PC-3 (cell line): ENCODE measurements around the gene PIM3. TPM values are rescaled to one million over a fixed set of nuclear protein-coding genes. Genes with fewer than 3 reads are reported as not detected.

Experiments used
- ATAC-seq: fragments of 200-7000 bp; cut with Tn5 transposase; 2 replicates; pipeline ENCODE4 v1.9.1; 2020; ENCODE audit warnings: mild to moderate bottlenecking, moderate library complexity
- BruUV-seq: library from RNA; stranded (reverse); fragments of 400-500 nt; replicated peaks from 2 replicates; lab custom pipeline; 2021; lab: Mats Ljungman, UMichigan
- CTCF ChIA-PET: fragments of 300-600 bp; sonication (Branson Sonifier 250); formaldehyde crosslinking; loops from one replicate; lab custom pipeline; 2022; ENCODE audit warnings: antibody characterized with exemption; lab: Charles Lee
- POLR2A ChIA-PET: fragments of 300-600 bp; sonication (Branson Sonifier 250); formaldehyde crosslinking; loops from one replicate; lab custom pipeline; 2022; ENCODE audit warnings: antibody characterized with exemption; ENCODE audit not compliant: unreplicated experiment; lab: Charles Lee
- DNase-seq: peaks from one replicate; pipeline ENCODE4 v3.0.0-alpha.2; 2015
- H2AFZ ChIP-seq: fragments of 300-600 bp; sonication (generic); 2 replicates; pipeline ENCODE4 v1.6.0; 2016; ENCODE audit warnings: antibody characterized with exemption, low read length
- H3F3A ChIP-seq: fragments of 300-600 bp; sonication (generic); one replicate; pipeline ENCODE4 v1.6.0; 2017; ENCODE audit warnings: antibody characterized with exemption, low read length, control low read depth, mild to moderate bottlenecking; ENCODE audit not compliant: unreplicated experiment
- H3K27ac ChIP-seq: fragments of 300-600 bp; sonication (generic); 2 replicates; pipeline ENCODE4 v1.5.1; 2016; ENCODE audit warnings: mild to moderate bottlenecking, low read length
- H3K27me3 ChIP-seq: fragments of 300-600 bp; sonication (generic); 2 replicates; pipeline ENCODE4 v1.6.1; 2016; ENCODE audit warnings: low read length, mixed read lengths
- H3K36me3 ChIP-seq: fragments of 300-600 bp; sonication (generic); 2 replicates; pipeline ENCODE4 v1.6.1; 2016; ENCODE audit warnings: low read depth, mixed run types, low read length, mixed read lengths
- H3K4me1 ChIP-seq: fragments of 300-600 bp; sonication (generic); 2 replicates; pipeline ENCODE4 v1.5.1; 2016; ENCODE audit warnings: low read length; ENCODE audit not compliant: insufficient read depth
- H3K4me2 ChIP-seq: fragments of 300-600 bp; sonication (generic); 2 replicates; pipeline ENCODE4 v1.6.0; 2016; ENCODE audit warnings: low read length
- H3K4me3 ChIP-seq: fragments of 300-600 bp; sonication (generic); 2 replicates; pipeline ENCODE4 v1.5.1; 2016; ENCODE audit warnings: mild to moderate bottlenecking, low read length, mixed read lengths
- H3K79me2 ChIP-seq: fragments of 300-600 bp; sonication (generic); 2 replicates; pipeline ENCODE4 v1.6.1; 2017; ENCODE audit warnings: low read length, mixed read lengths
- H3K9ac ChIP-seq: fragments of 300-600 bp; sonication (generic); 2 replicates; pipeline ENCODE4 v1.6.0; 2016; ENCODE audit warnings: mild to moderate bottlenecking, low read length
- H3K9me2 ChIP-seq: fragments of 300-600 bp; sonication (generic); replicated peaks from 2 replicates; pipeline ENCODE4 v1.6.1; 2016; ENCODE audit warnings: mixed run types, low read length, mixed read lengths
- H3K9me3 ChIP-seq: fragments of 300-600 bp; sonication (generic); 2 replicates; pipeline ENCODE4 v1.6.1; 2016; ENCODE audit warnings: low read length, mixed read lengths
- H4K20me1 ChIP-seq: fragments of 300-600 bp; sonication (generic); 2 replicates; pipeline ENCODE4 v1.6.1; 2016; ENCODE audit warnings: low read length, mixed read lengths
- EZH2 ChIP-seq: fragments of 300-600 bp; sonication (generic); IDR thresholded peaks from one replicate; pipeline ENCODE4 v1.6.1; 2017; ENCODE audit warnings: antibody characterized with exemption, mild to moderate bottlenecking, low read length; ENCODE audit not compliant: unreplicated experiment
- EZH2phosphoT487 ChIP-seq: fragments of 300-600 bp; sonication (generic); IDR thresholded peaks from 2 replicates; pipeline ENCODE4 v1.6.1; 2018; ENCODE audit warnings: mild to moderate bottlenecking, antibody characterized with exemption, low read length, borderline replicate concordance
- intact Hi-C: fragments of 100-400 bp; cut with micrococcal nuclease; formaldehyde crosslinking; loops from 2 replicates; pipeline ENCODE4 v1.9.0; 2023
- total RNA-seq: library from RNA; depleted of rRNA; stranded (reverse); fragments of >200 nt; gene quantifications from 2 replicates; pipeline ENCODE4 v1.2.3, GENCODE V29; 2014
- TF ChIP-seq, protein P1 (sequence below): fragments of 300-600 bp; sonication (generic); conservative IDR thresholded peaks from 2 replicates; pipeline ENCODE4 v1.5.1; 2017; ENCODE audit warnings: antibody characterized with exemption, low read depth, mild to moderate bottlenecking, low read length

Gene PIM3
- total RNA-seq, 1 experiment from 2014 or later: 61.7 TPM

DNA sequence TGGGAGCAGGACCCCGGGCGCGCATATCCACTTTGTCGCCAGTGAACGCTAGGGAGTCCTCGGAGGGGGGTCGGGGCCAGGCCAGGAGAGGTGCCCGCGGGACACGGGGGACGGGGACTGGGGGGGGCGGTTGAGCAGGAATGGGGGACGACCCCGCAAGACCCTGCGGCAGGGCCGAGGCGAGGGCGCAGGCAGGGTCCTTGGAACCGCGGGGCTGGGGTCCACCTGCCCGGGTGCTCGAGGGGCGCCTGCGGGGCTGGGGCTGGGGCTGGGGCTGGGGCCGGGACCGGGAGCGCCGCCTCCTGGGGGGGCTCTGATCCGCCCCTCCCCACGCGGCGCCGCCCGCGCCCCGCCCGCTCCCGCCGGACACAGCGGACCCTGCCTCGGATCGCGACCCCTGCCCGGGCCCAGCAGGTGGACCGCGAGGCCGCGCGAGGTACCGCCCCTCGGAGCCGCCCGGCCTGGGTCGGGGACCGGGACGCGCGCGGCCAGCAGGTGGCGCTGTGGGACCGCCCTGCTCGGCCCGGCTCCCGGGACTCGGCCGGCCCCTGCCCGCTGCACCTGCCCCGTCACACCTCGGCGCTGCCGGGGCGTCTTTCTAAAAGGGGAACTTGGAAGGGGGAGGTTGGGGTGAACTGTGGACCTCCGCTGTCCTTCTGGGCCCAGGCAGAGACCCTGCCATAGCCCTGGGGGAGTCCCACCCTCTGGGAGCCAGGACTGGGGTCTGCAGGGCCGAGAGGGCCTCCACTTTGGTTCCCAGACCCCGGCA is 31.2 kb upstream of the PIM3 start:
- no peaks in the 10 kb centered on the region for H3K27me3 ChIP-seq
- H3K79me2 ChIP-seq: no peaks in the 10 kb centered on the region
- DNase-seq: peak; percentile 62
- H3K36me3 ChIP-seq: no peaks in the 10 kb centered on the region
- no peak overlapping the region for H3K9ac ChIP-seq
- POLR2A ChIA-PET: no interaction called here
- peak; percentile 74 for ATAC-seq
- peak overlapping the region; percentile 82 for H3K4me2 ChIP-seq
- H3F3A ChIP-seq: no peaks in the 10 kb centered on the region
- intact Hi-C loops: no loop called here
- H3K9me3 ChIP-seq: no peaks in the 10 kb centered on the region
- H4K20me1 ChIP-seq: no peaks in the 10 kb centered on the region
- peak overlapping the region; percentile 53; the same call in 1 of the 2 replicates for H3K4me3 ChIP-seq
- H3K4me1 ChIP-seq: peaks cover 12% of the 10 kb centered on the region
- TF ChIP-seq, protein P1, sequence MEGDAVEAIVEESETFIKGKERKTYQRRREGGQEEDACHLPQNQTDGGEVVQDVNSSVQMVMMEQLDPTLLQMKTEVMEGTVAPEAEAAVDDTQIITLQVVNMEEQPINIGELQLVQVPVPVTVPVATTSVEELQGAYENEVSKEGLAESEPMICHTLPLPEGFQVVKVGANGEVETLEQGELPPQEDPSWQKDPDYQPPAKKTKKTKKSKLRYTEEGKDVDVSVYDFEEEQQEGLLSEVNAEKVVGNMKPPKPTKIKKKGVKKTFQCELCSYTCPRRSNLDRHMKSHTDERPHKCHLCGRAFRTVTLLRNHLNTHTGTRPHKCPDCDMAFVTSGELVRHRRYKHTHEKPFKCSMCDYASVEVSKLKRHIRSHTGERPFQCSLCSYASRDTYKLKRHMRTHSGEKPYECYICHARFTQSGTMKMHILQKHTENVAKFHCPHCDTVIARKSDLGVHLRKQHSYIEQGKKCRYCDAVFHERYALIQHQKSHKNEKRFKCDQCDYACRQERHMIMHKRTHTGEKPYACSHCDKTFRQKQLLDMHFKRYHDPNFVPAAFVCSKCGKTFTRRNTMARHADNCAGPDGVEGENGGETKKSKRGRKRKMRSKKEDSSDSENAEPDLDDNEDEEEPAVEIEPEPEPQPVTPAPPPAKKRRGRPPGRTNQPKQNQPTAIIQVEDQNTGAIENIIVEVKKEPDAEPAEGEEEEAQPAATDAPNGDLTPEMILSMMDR: peak; percentile 57
- no peak for TF ChIP-seq EZH2phosphoT487
- TF ChIP-seq EZH2: no peak
- H3K27ac ChIP-seq: no peak overlapping the region
- BruUV-seq: no TSS peak
- CTCF ChIA-PET: no interaction called here
- no peaks in the 10 kb centered on the region for H3K9me2 ChIP-seq
- peak overlapping the region; percentile 57; the same call in 1 of the 2 replicates for H2AFZ ChIP-seq

DNA sequence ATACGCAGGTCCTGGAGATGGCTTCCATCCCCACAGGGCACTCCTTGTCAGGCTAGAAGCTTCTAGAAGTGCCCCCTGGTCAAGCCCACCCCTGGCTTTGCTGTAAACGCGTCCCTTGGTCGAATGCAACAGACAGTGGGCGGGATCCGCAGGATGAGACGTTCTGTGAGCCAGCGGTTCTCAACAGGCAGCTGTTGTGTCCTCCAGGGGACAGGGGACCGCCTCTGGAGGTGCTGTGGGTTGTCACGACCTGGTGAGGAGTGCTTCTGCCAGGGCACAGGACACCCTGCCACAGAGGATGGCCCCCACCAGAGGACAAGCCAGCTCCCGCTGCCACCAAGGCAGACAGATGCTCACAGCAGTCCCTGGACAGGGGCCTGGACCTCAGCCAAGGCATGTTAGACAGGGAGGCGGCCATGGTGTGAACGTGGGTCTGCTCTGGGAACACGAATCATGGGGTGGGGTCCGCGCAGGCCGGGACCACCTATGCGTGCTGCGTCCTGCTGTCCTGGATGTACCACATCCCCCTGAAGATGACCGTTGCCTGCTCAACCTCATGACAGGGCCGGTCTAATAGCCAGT is 30.5 kb upstream of the PIM3 start:
- Histone ChIP-seq H3K36me3 (no peaks in the 10 kb centered on the region), H3K9me2 (no peaks in the 10 kb centered on the region), H3K27ac (no peak overlapping the region), H3F3A (no peaks in the 10 kb centered on the region), H3K4me2 (peak overlapping the region; percentile 82), H4K20me1 (no peaks in the 10 kb centered on the region), H3K4me3 (peak overlapping the region; percentile 53; the same call in 1 of the 2 replicates), H3K9ac (no peak overlapping the region), H3K9me3 (no peaks in the 10 kb centered on the region), H3K27me3 (no peaks in the 10 kb centered on the region), H3K4me1 (peaks cover 18% of the 10 kb centered on the region), H2AFZ (peak overlapping the region; percentile 57; the same call in 1 of the 2 replicates), H3K79me2 (no peaks in the 10 kb centered on the region)
- ChIA-PET CTCF (interaction anchor here (1.6 kb wide), 1 partner anchor 100 kb away, joined by 15 read pairs; no protein-coding TSS in a partner anchor), POLR2A (no interaction called here)
- intact Hi-C loops: loop anchor here (5.0 kb wide), 2 partner anchors 62 to 212 kb away; no protein-coding TSS in a partner anchor
- no peak for ATAC-seq
- BruUV-seq: no TSS peak
- no peak for DNase-seq
- TF ChIP-seq, protein P1: no peak
- TF ChIP-seq EZH2: no peak
- TF ChIP-seq EZH2phosphoT487: no peak
